ENCODE results near the gene TMEM128. TPM values are rescaled to one million over a fixed set of nuclear protein-coding genes. Genes with fewer than 3 reads are reported as not detected.

TMEM128 gene
- polyA plus RNA-seq, 1 of the 3 experiments (the other 2 are of a cell fraction) = 33.7 TPM

GRCh38 chr4:4270529-4270928, 22.5 kb upstream of the TMEM128 start:
- CTCF ChIA-PET = no interaction called here
- Histone ChIP-seq H3K36me3 (replicated peaks in 1 of 2; ENCODE audit: control insufficient read depth in 1 of 2, insufficient read depth in 2 of 2, low read length in 1 of 2) (peaks cover 10 to 52% of the 10 kb centered on the region in 2 experiments), H3K9ac (no peak overlapping the region), H3K27me3 (ENCODE audit: insufficient read depth) (no peaks in the 10 kb centered on the region), H3K27ac (ENCODE audit: low read depth in 2 of 2, low read length in 1 of 2) (no peak overlapping the region), H2AFZ (ENCODE audit: low read depth) (no peak overlapping the region), H3F3A (replicated peaks; ENCODE audit: insufficient read depth) (no peaks in the 10 kb centered on the region), H3K4me2 (no peak overlapping the region), H3K9me2 (no peaks in the 10 kb centered on the region), H3K9me3 (no peaks in the 10 kb centered on the region), H4K20me1 (ENCODE audit: insufficient read depth) (no peaks in the 10 kb centered on the region), H3K4me1 (ENCODE audit: control insufficient read depth in 1 of 2, insufficient read depth in 2 of 2, low read depth in 1 of 2, low read length in 1 of 2) (no peaks in the 10 kb centered on the region), H3K4me3 (ENCODE audit: low read depth in 2 of 2, low read length in 1 of 2) (no peak overlapping the region), H3K79me2 (ENCODE audit: insufficient read depth) (no peaks in the 10 kb centered on the region)
- POLR2A ChIA-PET = no interaction called here
- TF ChIP-seq, protein P1, sequence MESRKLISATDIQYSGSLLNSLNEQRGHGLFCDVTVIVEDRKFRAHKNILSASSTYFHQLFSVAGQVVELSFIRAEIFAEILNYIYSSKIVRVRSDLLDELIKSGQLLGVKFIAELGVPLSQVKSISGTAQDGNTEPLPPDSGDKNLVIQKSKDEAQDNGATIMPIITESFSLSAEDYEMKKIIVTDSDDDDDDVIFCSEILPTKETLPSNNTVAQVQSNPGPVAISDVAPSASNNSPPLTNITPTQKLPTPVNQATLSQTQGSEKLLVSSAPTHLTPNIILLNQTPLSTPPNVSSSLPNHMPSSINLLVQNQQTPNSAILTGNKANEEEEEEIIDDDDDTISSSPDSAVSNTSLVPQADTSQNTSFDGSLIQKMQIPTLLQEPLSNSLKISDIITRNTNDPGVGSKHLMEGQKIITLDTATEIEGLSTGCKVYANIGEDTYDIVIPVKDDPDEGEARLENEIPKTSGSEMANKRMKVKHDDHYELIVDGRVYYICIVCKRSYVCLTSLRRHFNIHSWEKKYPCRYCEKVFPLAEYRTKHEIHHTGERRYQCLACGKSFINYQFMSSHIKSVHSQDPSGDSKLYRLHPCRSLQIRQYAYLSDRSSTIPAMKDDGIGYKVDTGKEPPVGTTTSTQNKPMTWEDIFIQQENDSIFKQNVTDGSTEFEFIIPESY (IDR thresholded peaks at IDR 0.05; ENCODE audit: borderline replicate concordance, low read depth) = no peak
- TF ChIP-seq EP300 (IDR thresholded peaks at IDR 0.05; ENCODE audit: borderline replicate concordance in 1 of 2, low read depth in 1 of 2, low read length in 1 of 2) = no peak
- DNase-seq = no peak
- WGBS (ENCODE audit: low lambda C conversion rate) = 76% methylated on average over 4 of the region's 4 CpGs

DNA sequence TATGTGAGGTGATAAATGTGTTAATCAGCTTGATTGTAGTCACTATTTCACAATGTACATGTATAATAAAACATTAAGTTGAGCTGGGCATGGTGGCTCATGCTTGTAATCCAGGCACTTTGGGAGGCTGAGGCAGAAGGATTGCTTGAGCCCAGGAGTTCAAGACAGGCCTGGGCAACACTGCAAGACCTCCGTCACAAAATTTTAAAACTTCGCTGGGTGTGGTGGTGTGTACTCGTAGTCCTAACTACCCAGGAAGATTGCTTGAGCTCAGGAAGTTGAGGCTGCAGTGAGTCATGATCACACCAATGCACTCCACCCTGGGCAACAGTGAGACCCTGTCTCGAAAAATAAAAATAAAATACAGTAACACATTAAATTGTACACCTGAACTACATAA, 21.8 kb upstream of the TMEM128 start:
- no peak for DNase-seq
- Histone ChIP-seq H3K36me3 (replicated peaks in 1 of 2; ENCODE audit: control insufficient read depth in 1 of 2, insufficient read depth in 2 of 2, low read length in 1 of 2) (peaks cover 9 to 50% of the 10 kb centered on the region in 2 experiments), H2AFZ (ENCODE audit: low read depth) (no peak overlapping the region), H3K9me3 (no peaks in the 10 kb centered on the region), H3K4me2 (no peak overlapping the region), H3K27ac (ENCODE audit: low read depth in 2 of 2, low read length in 1 of 2) (no peak overlapping the region), H3F3A (replicated peaks; ENCODE audit: insufficient read depth) (no peaks in the 10 kb centered on the region), H4K20me1 (ENCODE audit: insufficient read depth) (no peaks in the 10 kb centered on the region), H3K79me2 (ENCODE audit: insufficient read depth) (no peaks in the 10 kb centered on the region), H3K4me1 (ENCODE audit: control insufficient read depth in 1 of 2, insufficient read depth in 2 of 2, low read depth in 1 of 2, low read length in 1 of 2) (no peaks in the 10 kb centered on the region), H3K9ac (no peak overlapping the region), H3K4me3 (ENCODE audit: low read depth in 2 of 2, low read length in 1 of 2) (no peak overlapping the region), H3K27me3 (ENCODE audit: insufficient read depth) (no peaks in the 10 kb centered on the region), H3K9me2 (no peaks in the 10 kb centered on the region)
- CTCF ChIA-PET = no interaction called here
- WGBS (ENCODE audit: low lambda C conversion rate) = 91% methylated on average over 4 of the region's 4 CpGs
- POLR2A ChIA-PET = no interaction called here
- TF ChIP-seq CHD2 (IDR thresholded peaks at IDR 0.05; ENCODE audit: low read length, partially characterized antibody) = no peak
- no peak for TF ChIP-seq ELF1 (IDR thresholded peaks at IDR 0.05)
- no peak for TF ChIP-seq RXRA (IDR thresholded peaks at IDR 0.05; ENCODE audit: borderline replicate concordance, low read depth)
- TF ChIP-seq, protein P2, sequence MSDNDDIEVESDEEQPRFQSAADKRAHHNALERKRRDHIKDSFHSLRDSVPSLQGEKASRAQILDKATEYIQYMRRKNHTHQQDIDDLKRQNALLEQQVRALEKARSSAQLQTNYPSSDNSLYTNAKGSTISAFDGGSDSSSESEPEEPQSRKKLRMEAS (IDR thresholded peaks at IDR 0.05; ENCODE audit: low read depth) = no peak
- TF ChIP-seq RCOR1 (IDR thresholded peaks at IDR 0.05; ENCODE audit: low read length) = no peak
- TF ChIP-seq RFX5 (IDR thresholded peaks at IDR 0.05; ENCODE audit: low read length) = no peak
- TF ChIP-seq CTCF (IDR thresholded peaks at IDR 0.05) = no peak
- no peak for TF ChIP-seq TEAD4 (IDR thresholded peaks at IDR 0.05; ENCODE audit: borderline replicate concordance, insufficient read depth)
- no peak for TF ChIP-seq MEF2A (IDR thresholded peaks at IDR 0.05; ENCODE audit: borderline replicate concordance, low read depth)
- TF ChIP-seq, protein P3, sequence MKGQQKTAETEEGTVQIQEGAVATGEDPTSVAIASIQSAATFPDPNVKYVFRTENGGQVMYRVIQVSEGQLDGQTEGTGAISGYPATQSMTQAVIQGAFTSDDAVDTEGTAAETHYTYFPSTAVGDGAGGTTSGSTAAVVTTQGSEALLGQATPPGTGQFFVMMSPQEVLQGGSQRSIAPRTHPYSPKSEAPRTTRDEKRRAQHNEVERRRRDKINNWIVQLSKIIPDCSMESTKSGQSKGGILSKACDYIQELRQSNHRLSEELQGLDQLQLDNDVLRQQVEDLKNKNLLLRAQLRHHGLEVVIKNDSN (IDR thresholded peaks at IDR 0.05; ENCODE audit: borderline replicate concordance, low read depth) = no peak
- no peak for TF ChIP-seq FOSL2 (IDR thresholded peaks at IDR 0.05; ENCODE audit: borderline replicate concordance, low read depth)
- TF ChIP-seq FOXJ3 (CRISPR knock-in tag; IDR thresholded peaks at IDR 0.05) = no peak
- TF ChIP-seq MXI1 (IDR thresholded peaks at IDR 0.05; ENCODE audit: low read depth, low read length) = no peak
- no peak for TF ChIP-seq NRF1 (IDR thresholded peaks at IDR 0.05; ENCODE audit: low read depth, low read length)
- no peak for TF ChIP-seq GATA2 (CRISPR knock-in tag; IDR thresholded peaks at IDR 0.05)

All from SK-N-SH (cell line).